OCI-LY1 (cell line): ENCODE results near the gene LTN1.

Experiments
- EZH2 ChIP-seq: fragments of 200-600 bp; sonication (generic), shearing (Covaris generic); IDR thresholded peaks from 2 replicates; pipeline ENCODE4 v1.8.0; 2017; ENCODE audit warnings: borderline replicate concordance, mixed run types, mild to moderate bottlenecking, antibody characterized with exemption, low read length, moderate library complexity, mixed read lengths
- TF ChIP-seq, protein P1 (sequence below): fragments of 200-600 bp; sonication (generic), shearing (Covaris generic); IDR thresholded peaks from 2 replicates; pipeline ENCODE4 v1.5.1; 2017; ENCODE audit warnings: mild to moderate bottlenecking, antibody characterized with exemption, low read length, moderate library complexity, mixed read lengths

GRCh38 chr21:29008367-29008766 is 15.7 kb upstream of the LTN1 start:
- TF ChIP-seq, protein P1, sequence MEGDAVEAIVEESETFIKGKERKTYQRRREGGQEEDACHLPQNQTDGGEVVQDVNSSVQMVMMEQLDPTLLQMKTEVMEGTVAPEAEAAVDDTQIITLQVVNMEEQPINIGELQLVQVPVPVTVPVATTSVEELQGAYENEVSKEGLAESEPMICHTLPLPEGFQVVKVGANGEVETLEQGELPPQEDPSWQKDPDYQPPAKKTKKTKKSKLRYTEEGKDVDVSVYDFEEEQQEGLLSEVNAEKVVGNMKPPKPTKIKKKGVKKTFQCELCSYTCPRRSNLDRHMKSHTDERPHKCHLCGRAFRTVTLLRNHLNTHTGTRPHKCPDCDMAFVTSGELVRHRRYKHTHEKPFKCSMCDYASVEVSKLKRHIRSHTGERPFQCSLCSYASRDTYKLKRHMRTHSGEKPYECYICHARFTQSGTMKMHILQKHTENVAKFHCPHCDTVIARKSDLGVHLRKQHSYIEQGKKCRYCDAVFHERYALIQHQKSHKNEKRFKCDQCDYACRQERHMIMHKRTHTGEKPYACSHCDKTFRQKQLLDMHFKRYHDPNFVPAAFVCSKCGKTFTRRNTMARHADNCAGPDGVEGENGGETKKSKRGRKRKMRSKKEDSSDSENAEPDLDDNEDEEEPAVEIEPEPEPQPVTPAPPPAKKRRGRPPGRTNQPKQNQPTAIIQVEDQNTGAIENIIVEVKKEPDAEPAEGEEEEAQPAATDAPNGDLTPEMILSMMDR, result no peak
- no peak for TF ChIP-seq EZH2
